Measurements from ENCODE around the gene BAIAP2. TPM values are rescaled to one million over a fixed set of nuclear protein-coding genes. Genes with fewer than 3 reads are reported as not detected.

Gene BAIAP2
- total and polyA plus RNA-seq, 2 donors from 2014 or later, result 44.5 to 45.8 TPM

GRCh38 chr17:81150377-81151077, 115.6 kb downstream of the BAIAP2 start:
- TF ChIP-seq CTCF (IDR thresholded peaks at IDR 0.05; ENCODE audit: borderline replicate concordance, extremely low read depth, insufficient read depth), result no peak
- H3K4me3 ChIP-seq (ENCODE audit: low read length in 3 of 3), result no peak overlapping the region
- intact Hi-C loops (cut with DNase I), result no loop called here

GRCh38 chr17:81151278-81151677, 116.3 kb downstream of the BAIAP2 start:
- no peaks in the 10 kb centered on the region for H3K4me1 ChIP-seq (ENCODE audit: control insufficient read depth in 2 of 3, insufficient read depth in 2 of 3, low read depth in 1 of 3, low read length in 3 of 3)

More at GRCh38 chr17:81150377-81151077, 115.6 kb downstream of the BAIAP2 start:
- H3K36me3 ChIP-seq (ENCODE audit: control insufficient read depth in 2 of 3, insufficient read depth in 3 of 3, low read length in 3 of 3), result no peaks in the 10 kb centered on the region
- H3K27ac ChIP-seq (ENCODE audit: low read depth in 2 of 2, low read length in 2 of 2), result no peak overlapping the region
- no peaks in the 10 kb centered on the region for H3K9me3 ChIP-seq (ENCODE audit: control insufficient read depth in 2 of 3, insufficient read depth in 1 of 3, low read length in 3 of 3)
- no peaks in the 10 kb centered on the region for H3K4me1 ChIP-seq (ENCODE audit: control insufficient read depth in 2 of 3, insufficient read depth in 2 of 3, low read depth in 1 of 3, low read length in 3 of 3)
- no peaks in the 10 kb centered on the region for H3K27me3 ChIP-seq (ENCODE audit: control insufficient read depth, insufficient read depth, low read length)
- no peak overlapping the region for H3K9ac ChIP-seq (ENCODE audit: low read length in 3 of 3)
- DNase-seq (no peak), FAIRE-seq (no peak)

GRCh38 chr17:81152288-81152828, 117.4 kb downstream of the BAIAP2 start:
- no peak for TF ChIP-seq CTCF (IDR thresholded peaks at IDR 0.05; ENCODE audit: borderline replicate concordance, extremely low read depth, insufficient read depth)
- peak in 1 of 5 donors; percentile 41 for DNase-seq
- H3K27me3 ChIP-seq (ENCODE audit: control insufficient read depth, insufficient read depth, low read length), result no peaks in the 10 kb centered on the region
- H3K36me3 ChIP-seq (ENCODE audit: control insufficient read depth in 2 of 3, insufficient read depth in 3 of 3, low read length in 3 of 3), result no peaks in the 10 kb centered on the region
- H3K4me1 ChIP-seq (ENCODE audit: control insufficient read depth in 2 of 3, insufficient read depth in 2 of 3, low read depth in 1 of 3, low read length in 3 of 3), result no peaks in the 10 kb centered on the region
- H3K4me3 ChIP-seq (ENCODE audit: low read length in 3 of 3), result no peak overlapping the region
- no peak overlapping the region for H3K9ac ChIP-seq (ENCODE audit: low read length in 3 of 3)
- no peaks in the 10 kb centered on the region for H3K9me3 ChIP-seq (ENCODE audit: control insufficient read depth in 2 of 3, insufficient read depth in 1 of 3, low read length in 3 of 3)
- H3K27ac ChIP-seq (ENCODE audit: low read depth in 2 of 2, low read length in 2 of 2), result no peak overlapping the region
- intact Hi-C loops (cut with DNase I), result no loop called here
- no peak for FAIRE-seq

More at GRCh38 chr17:81151278-81151677, 116.3 kb downstream of the BAIAP2 start:
- no peaks in the 10 kb centered on the region for H3K9me3 ChIP-seq (ENCODE audit: control insufficient read depth in 2 of 3, insufficient read depth in 1 of 3, low read length in 3 of 3)
- no peak overlapping the region for H3K4me3 ChIP-seq (ENCODE audit: low read length in 3 of 3)
- H3K27me3 ChIP-seq (ENCODE audit: control insufficient read depth, insufficient read depth, low read length), result no peaks in the 10 kb centered on the region
- no peak overlapping the region for H3K27ac ChIP-seq (ENCODE audit: low read depth in 2 of 2, low read length in 2 of 2)
- intact Hi-C loops (cut with DNase I), result no loop called here
- H3K9ac ChIP-seq (ENCODE audit: low read length in 3 of 3), result no peak overlapping the region
- H3K36me3 ChIP-seq (ENCODE audit: control insufficient read depth in 2 of 3, insufficient read depth in 3 of 3, low read length in 3 of 3), result no peaks in the 10 kb centered on the region
- FAIRE-seq (no peak), DNase-seq (peak in 1 of 5 donors; percentile 59)
- TF ChIP-seq CTCF (IDR thresholded peaks at IDR 0.05; ENCODE audit: borderline replicate concordance, extremely low read depth, insufficient read depth), result no peak

All from kidney (tissue), 14 donors.